ENCODE results near the gene CACNB2.

Gene CACNB2

DNA sequence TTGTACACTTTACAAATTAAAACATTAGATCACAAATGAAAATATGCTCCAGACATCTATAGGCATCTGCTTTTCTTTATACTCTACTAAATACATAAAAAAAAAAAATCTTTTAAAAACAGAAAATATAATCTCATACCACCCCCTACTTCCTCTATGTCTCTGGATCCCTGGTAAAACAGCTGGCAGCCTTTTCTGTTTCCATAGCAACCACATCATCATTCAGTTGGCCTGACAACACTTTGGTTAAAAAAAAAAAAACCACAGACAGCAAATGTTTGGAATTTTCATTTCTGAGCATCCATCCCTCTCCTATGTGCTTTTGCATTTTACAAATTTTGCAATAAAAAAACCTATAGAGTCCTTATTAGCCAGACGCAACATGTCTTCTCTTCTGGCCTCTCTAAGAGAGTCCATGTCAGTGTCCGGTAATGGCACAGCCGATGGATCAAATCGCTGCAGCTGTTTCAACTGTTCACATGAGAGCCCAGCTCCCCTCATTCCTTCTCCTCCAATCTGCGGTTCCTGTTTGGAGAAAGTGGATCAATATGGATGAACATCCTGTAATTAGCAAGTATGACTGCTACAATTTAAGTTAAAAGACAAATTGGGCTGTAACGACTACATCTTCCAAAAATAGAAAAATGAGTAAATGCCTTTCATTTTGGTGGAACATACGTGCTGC, 405.5 kb downstream of the CACNB2 start:
- H3K4me2 ChIP-seq (ENCODE audit: low read length) = no peak overlapping the region
- no peak overlapping the region for H3K4me3 ChIP-seq (ENCODE audit: low read length)
- H3K27me3 ChIP-seq (ENCODE audit: low read depth, low read length) = no peaks in the 10 kb centered on the region
- no peak for TF ChIP-seq EZH2phosphoT487 (IDR thresholded peaks at IDR 0.05; ENCODE audit: low read depth)
- TF ChIP-seq, protein P1, sequence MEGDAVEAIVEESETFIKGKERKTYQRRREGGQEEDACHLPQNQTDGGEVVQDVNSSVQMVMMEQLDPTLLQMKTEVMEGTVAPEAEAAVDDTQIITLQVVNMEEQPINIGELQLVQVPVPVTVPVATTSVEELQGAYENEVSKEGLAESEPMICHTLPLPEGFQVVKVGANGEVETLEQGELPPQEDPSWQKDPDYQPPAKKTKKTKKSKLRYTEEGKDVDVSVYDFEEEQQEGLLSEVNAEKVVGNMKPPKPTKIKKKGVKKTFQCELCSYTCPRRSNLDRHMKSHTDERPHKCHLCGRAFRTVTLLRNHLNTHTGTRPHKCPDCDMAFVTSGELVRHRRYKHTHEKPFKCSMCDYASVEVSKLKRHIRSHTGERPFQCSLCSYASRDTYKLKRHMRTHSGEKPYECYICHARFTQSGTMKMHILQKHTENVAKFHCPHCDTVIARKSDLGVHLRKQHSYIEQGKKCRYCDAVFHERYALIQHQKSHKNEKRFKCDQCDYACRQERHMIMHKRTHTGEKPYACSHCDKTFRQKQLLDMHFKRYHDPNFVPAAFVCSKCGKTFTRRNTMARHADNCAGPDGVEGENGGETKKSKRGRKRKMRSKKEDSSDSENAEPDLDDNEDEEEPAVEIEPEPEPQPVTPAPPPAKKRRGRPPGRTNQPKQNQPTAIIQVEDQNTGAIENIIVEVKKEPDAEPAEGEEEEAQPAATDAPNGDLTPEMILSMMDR (IDR thresholded peaks at IDR 0.05; ENCODE audit: low read depth, low read length) = no peak
- no peak overlapping the region for H3K9ac ChIP-seq (ENCODE audit: low read length)
- H3K27ac ChIP-seq (ENCODE audit: low read length) = no peak overlapping the region
- H3K36me3 ChIP-seq (replicated peaks; ENCODE audit: low read depth, low read length) = peaks cover 3% of the 10 kb centered on the region
- H3K4me1 ChIP-seq (ENCODE audit: low read length) = no peaks in the 10 kb centered on the region
- no peaks in the 10 kb centered on the region for H3K9me3 ChIP-seq (ENCODE audit: insufficient read depth, low read length)
- H4K20me1 ChIP-seq (ENCODE audit: insufficient read depth, low read length) = no peaks in the 10 kb centered on the region
- H2AFZ ChIP-seq (ENCODE audit: low read depth, low read length) = no peak overlapping the region
- no peaks in the 10 kb centered on the region for H3K79me2 ChIP-seq (ENCODE audit: low read length)

DNA sequence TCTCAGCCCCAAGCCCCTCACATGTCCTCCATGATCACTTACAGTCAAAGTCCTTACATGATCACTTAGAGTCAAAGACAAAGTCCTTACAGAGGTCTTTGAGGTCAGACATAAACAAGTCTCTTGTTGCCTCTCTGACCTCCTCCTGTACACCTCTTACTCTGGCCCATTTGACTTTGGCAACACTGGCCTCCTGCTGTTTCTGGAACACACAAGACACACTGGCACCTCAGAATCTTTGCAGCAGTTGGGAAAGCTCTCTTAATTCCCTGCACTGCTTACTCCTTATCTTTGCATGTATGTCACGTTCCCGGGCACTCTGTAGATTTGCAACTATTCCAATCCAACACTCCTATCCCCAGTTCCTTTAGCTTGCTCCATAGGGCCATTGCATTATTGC, 408.9 kb downstream of the CACNB2 start:
- no peaks in the 10 kb centered on the region for H3K9me3 ChIP-seq (ENCODE audit: insufficient read depth, low read length)
- H3K79me2 ChIP-seq (ENCODE audit: low read length) = no peaks in the 10 kb centered on the region
- H3K4me1 ChIP-seq (ENCODE audit: low read length) = no peaks in the 10 kb centered on the region
- H3K4me2 ChIP-seq (ENCODE audit: low read length) = no peak overlapping the region
- no peak overlapping the region for H3K9ac ChIP-seq (ENCODE audit: low read length)
- H3K27ac ChIP-seq (ENCODE audit: low read length) = no peak overlapping the region
- no peaks in the 10 kb centered on the region for H3K27me3 ChIP-seq (ENCODE audit: low read depth, low read length)
- H3K4me3 ChIP-seq (ENCODE audit: low read length) = no peak overlapping the region
- H2AFZ ChIP-seq (ENCODE audit: low read depth, low read length) = no peak overlapping the region
- TF ChIP-seq, protein P1 (IDR thresholded peaks at IDR 0.05; ENCODE audit: low read depth, low read length) = no peak
- TF ChIP-seq EZH2phosphoT487 (IDR thresholded peaks at IDR 0.05; ENCODE audit: low read depth) = no peak
- no peaks in the 10 kb centered on the region for H4K20me1 ChIP-seq (ENCODE audit: insufficient read depth, low read length)
- H3K36me3 ChIP-seq (replicated peaks; ENCODE audit: low read depth, low read length) = peaks cover 1% of the 10 kb centered on the region

DNA sequence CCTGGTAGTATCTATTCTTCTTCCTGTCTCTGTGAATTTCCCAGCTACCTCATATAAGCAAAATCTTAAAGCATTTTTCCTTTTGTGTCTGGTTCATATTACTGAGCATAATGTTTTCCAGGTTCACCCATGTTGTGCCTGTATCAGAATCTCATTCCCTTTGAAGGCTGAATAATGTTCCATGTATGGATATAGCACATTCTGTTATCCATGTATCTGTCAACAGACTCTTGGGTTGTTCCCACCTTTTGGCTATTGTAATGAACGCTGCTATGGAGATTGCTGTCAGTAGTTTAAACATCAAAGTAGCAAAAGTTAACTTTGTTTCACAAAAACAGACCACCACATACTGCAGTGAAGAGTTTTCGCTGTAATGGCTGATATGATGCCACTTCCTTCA, 411.2 kb downstream of the CACNB2 start:
- Histone ChIP-seq H3K9me3 (ENCODE audit: insufficient read depth, low read length) (no peaks in the 10 kb centered on the region), H3K27ac (ENCODE audit: low read length) (no peak overlapping the region), H3K9ac (ENCODE audit: low read length) (no peak overlapping the region), H4K20me1 (ENCODE audit: insufficient read depth, low read length) (no peaks in the 10 kb centered on the region), H3K4me1 (ENCODE audit: low read length) (no peaks in the 10 kb centered on the region), H3K36me3 (replicated peaks; ENCODE audit: low read depth, low read length) (peaks cover 3% of the 10 kb centered on the region), H2AFZ (ENCODE audit: low read depth, low read length) (no peak overlapping the region), H3K79me2 (ENCODE audit: low read length) (no peaks in the 10 kb centered on the region), H3K27me3 (ENCODE audit: low read depth, low read length) (no peaks in the 10 kb centered on the region), H3K4me2 (ENCODE audit: low read length) (no peak overlapping the region), H3K4me3 (ENCODE audit: low read length) (no peak overlapping the region)
- no peak for TF ChIP-seq EZH2phosphoT487 (IDR thresholded peaks at IDR 0.05; ENCODE audit: low read depth)
- TF ChIP-seq, protein P1 (IDR thresholded peaks at IDR 0.05; ENCODE audit: low read depth, low read length) = no peak

DNA sequence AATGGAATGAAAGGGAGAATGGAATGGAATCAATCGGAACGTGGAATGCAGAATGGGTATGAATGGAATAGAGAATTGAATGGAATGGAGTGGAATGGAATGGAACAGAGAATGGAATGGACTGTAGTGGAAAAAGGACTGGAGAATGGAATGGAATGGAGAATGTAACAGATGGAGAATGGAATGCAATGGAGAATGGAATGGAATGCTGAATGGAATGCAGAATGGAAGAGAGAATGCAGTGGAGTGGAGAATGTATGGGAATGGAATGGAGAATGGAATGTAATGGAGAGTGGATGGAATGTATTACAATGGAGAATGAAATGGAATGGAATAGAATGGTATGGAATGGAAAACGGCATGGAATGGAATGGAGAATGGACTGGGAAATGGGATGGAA, 414.3 kb downstream of the CACNB2 start:
- Histone ChIP-seq H3K36me3 (replicated peaks; ENCODE audit: low read depth, low read length) (peaks cover 3% of the 10 kb centered on the region), H2AFZ (ENCODE audit: low read depth, low read length) (no peak overlapping the region), H3K4me1 (ENCODE audit: low read length) (no peaks in the 10 kb centered on the region), H3K27ac (ENCODE audit: low read length) (no peak overlapping the region), H3K9ac (ENCODE audit: low read length) (no peak overlapping the region), H3K27me3 (ENCODE audit: low read depth, low read length) (no peaks in the 10 kb centered on the region), H3K79me2 (ENCODE audit: low read length) (no peaks in the 10 kb centered on the region), H4K20me1 (ENCODE audit: insufficient read depth, low read length) (no peaks in the 10 kb centered on the region), H3K4me2 (ENCODE audit: low read length) (no peak overlapping the region), H3K4me3 (ENCODE audit: low read length) (no peak overlapping the region), H3K9me3 (ENCODE audit: insufficient read depth, low read length) (no peaks in the 10 kb centered on the region)
- TF ChIP-seq, protein P1 (IDR thresholded peaks at IDR 0.05; ENCODE audit: low read depth, low read length) = no peak
- TF ChIP-seq EZH2phosphoT487 (IDR thresholded peaks at IDR 0.05; ENCODE audit: low read depth) = no peak
